Activated CD4-positive, alpha-beta T cell treated with anti-CD3 and anti-CD28 coated beads, Interleukin-2, amount 50 U/mL, for 16 hours (primary cell): Measurements from ENCODE around the gene AQR.
"Not testable (repeated sequence)": the region's sequence is repeated elsewhere in the genome, so short reads cannot be mapped to it uniquely, and the experiment has no call there.

Experiments used
- DNase-seq: peaks from one replicate; pipeline ENCODE4 v3.0.0-alpha.2; 2020

The AQR gene

DNA sequence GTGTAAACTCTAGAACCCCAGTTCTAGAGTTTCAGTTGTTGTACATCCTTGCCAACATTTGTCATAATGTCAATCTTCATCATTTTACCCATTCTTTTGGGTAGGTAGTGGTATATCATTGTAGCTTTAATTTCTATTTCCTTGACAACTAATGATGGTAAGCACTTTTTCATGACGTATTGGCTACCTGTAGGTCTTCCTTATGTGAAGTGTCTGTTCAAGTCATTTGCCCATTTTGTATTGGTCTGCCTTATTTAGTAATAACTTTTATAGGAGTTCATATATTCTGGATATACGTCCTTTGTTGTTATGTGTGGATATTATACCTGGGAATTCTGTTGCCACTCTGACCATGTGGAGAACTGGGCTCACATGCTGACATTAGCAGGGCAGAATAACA is 100.4 kb downstream of the AQR start:
- no peak for DNase-seq

DNA sequence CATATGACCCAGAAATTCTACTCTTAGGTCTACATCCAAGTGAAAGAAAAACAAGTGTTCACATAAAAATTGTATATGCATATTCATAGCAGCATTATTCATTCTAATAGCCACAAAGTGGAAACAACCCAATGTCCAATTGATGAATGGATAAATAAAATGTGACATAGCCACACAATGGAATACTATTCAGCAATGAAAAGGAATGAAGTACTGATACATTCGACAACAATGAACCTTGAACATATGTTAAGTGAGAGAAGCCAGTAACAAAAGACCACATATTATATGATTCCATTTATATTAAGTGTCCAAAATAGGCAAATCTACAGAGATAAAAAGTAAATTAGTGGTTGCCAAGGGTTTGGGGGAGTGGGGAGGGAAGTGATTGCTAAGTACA is 104.0 kb downstream of the AQR start:
- DNase-seq, result no peak

DNA sequence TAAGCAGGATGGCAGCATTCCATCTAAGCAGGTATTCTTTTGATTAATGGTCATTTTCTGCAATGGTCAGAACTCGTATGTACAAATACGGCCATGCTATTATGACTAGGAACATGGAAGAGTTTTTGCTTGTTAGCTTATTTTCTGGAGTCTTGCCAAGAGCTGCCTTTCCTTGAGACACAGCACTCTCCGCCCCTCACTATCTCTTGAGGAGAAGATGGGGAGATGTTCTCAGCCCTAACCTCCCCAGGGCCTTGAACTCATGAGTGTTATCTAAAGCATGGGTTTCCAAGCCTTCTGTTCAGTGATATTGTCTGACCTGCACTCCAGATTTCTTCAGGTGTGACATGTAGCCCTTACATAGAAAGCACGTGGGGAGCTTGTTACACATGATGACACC is 108.3 kb downstream of the AQR start:
- no peak for DNase-seq

DNA sequence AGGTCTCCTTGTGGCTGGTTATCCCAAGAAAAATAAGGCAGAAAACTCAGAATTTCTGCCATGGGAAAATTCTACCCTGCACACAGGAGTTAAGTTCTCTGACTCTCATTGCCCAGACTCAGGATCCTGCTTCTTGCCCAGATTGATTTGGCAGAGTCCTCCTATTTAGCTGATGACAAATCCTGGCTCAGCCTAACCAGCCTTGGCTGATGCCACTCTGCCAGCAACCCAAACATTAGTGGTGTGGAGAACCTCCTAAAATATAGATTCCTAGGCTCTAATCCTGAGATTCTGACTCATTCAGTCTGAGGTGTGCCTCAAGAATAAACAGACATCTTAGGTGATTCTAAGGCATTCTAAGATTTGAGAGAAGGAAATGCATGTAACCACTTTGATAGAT is 113.6 kb downstream of the AQR start:
- DNase-seq, result no peak

DNA sequence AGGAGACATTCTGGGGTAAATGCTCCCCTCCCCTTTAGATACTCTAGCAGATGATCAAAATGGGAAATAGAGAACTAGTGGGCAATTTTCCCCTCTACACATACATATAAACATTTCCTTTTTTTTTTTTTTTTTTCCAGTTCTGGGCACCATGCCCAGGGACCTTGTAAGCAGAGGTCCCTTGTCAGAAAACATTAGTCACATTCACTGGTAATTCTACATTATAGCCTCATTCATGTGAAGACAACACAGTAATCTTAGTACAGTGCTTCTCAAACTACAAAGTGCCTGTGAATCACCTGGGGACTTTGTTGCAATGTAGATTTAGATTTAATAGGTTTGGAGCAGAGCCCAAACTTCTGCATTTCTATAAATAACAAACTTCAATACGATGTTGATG is 114.1 kb downstream of the AQR start:
- no peak for DNase-seq

DNA sequence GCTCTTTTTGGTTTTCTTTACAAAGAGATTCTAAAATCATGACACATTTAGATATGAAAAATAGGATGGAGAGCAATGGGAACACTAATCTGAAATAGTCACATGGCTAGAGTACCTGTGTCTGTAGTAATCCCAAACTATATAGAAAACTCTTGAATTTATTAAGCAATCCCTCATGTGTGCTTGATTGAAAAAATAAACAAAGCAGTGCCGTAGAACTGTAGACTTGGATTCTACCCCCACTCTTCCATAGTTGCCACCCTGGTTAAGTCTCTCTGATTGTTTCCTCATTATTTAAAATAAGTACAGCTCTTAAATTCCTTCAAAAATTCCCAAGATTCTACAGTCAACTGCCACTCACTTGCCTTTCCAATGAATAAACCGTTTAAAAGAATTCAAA is 115.3 kb downstream of the AQR start:
- no peak for DNase-seq

DNA sequence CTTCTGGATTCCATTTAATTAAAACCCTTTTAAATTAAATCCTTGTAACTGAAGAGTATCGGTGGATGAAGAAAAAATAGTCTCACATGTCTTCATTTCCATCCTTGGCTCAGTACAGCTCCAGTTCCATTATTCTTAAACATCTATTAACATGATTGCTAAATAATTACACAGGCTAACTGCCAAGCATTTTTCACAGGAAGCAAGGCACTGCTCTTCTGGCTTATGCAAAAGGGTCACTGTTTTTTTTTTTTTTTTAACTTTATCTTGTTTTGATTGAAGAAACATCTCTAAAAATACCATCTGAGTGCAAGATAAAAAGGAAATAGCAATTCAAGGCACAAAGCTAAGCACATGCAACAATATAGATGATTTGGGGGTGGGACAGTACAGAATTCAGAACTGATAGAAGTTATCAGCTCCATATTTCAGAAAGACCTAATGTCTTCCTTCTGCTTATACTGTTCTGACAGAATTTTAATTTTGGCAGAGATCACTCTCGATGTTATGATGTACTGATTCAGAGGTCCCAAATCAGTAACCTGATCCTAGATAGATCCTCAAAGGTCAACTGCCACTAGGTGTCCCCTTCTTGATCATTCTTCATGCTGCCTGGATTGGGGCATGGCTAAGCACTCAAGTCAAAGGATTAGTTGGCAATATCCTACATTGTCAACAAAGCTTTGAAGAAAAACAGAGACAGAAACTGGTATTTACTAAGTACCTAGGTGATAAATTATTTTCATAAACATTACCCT is 116.4 kb downstream of the AQR start:
- DNase-seq, result no peak

DNA sequence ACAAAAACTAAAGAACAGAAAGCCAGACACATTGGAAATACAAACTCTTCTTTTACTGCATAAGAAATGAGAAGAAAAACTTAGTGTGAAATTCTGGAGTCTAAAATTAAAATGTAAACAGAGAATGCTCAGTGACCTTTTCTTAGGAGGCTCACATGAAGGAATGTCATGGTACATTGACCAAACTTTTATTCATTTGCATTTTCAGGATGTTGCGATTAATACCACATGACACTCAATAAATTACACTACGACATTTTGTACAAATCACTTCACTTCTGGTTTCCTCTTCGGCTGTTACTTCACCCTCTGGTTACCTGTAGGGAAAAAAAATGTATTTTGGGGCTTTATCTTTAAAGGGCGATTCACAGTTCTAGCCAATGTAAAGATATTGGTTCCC is 117.8 kb downstream of the AQR start:
- DNase-seq, result no peak

DNA sequence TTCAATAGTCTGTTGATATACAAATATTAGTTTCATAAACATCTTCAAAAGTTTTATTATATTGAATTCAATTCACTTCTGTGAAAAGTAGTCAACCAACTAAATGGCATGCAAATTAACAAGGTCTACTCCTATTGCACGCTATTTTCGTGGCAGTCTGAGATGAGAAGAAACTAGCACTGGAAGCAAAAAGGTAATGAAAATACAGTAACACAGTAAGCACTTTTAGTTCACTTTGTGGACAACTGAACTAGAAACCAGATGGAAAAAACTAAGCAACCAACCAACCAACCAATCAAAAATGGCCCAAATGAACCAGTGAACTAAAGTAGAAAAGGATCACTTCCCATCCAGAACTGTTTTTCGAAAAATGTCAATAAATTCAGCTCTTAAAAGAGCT is 118.5 kb downstream of the AQR start:
- no peak for DNase-seq

DNA sequence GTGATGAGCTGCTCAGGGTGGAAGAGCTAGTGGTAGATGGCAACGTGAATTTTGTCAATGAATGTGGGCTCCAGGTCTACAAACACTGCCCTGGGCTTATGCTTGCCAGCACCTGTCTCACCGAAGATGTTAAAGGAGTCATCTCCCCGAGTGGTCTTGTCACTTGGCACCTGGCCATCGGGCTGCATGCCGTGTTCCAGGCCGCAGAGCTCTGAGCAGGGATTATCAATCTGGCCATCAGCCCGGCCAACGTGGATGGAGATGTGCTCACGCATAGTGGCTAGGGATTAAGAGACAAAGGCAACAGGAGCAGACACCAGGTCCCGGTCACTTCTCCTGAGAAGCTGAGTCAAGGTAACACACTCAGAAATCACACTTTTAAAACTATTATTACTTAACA is 119.4 kb downstream of the AQR start:
- DNase-seq, result no peak

DNA sequence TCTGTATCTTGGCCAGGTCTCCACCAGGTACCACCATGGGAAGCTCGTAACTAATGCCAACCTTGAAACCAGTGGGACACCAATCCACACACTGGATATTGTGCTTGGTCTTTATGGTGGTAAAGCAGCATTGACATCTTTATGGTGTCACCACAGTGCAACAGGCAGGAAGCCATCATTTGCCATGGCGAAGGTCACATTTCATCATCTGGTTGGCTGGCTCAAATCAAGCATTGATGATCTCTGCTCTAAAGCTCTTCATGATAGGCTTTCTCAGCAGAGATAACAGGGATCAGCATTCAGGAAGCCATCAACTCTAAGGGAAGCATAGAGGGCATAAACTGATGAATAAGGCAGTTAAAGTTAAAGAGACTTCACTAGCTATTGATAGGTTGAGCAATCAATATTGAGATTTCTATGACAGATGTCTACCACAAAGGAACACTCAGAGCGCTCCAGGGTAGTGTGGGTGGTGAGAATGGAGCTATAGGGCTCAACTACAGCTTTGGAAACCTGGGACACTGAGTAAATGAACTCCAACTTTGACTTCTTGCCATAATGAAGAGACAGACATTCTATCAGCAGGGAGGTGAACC is 120.1 kb downstream of the AQR start:
- no peak for DNase-seq

DNA sequence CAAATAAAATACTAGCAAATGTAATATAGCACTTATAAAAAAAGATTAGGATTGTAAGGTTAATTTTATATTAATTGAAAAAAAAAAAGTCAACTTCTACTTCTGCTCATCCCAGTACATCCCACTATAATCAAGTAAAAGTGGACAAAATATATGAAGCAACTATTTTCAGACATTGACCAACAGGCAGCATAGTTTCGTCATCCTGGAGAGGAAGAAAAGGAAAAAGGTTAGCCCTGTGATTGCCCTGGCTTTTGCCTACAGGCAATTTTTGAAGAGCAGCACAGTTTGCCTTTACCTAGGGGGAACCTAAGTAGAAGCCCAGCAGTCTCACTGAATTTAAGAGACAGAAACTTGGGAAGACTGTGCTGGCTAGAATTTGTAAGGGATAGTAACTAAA is 121.9 kb downstream of the AQR start:
- no peak for DNase-seq

DNA sequence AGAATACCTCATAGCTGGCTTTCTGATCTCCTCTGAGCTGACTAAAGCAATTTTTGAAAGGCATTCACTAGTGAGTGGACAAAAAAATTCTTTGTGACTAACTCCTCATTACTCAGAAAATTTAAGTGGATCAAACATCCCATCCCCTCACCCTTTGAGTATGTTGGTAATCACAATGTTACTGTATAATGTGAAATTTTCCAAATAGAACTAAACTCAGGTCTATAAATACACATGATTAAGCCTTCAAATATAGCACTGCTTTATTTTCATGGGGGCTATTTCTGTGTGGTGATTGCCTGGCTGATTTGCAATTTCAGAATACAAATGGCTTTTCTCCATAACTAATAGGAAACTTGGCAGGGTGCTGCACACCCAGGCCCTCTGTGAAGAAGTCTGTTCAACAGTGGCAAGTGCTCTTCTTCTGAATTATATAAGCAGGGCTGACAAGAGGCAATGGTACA is 128.2 kb downstream of the AQR start:
- DNase-seq, result no peak

DNA sequence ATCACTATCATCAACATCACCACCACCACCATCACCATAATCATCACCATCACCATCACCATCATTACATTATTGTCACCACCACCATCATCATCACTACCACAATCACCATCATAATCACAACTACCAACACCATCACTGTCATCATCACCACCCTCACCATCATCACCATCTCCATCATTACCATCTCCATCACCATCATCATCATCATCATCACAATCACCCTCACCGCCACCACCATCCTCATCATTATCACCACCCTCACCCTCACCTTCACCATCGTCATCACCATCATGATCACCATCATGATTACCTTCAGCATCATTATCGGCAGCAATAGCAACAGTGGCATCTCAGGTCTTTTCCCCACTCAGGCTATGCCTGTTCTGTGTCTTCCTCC is 131.3 kb downstream of the AQR start:
- no peak for DNase-seq

DNA sequence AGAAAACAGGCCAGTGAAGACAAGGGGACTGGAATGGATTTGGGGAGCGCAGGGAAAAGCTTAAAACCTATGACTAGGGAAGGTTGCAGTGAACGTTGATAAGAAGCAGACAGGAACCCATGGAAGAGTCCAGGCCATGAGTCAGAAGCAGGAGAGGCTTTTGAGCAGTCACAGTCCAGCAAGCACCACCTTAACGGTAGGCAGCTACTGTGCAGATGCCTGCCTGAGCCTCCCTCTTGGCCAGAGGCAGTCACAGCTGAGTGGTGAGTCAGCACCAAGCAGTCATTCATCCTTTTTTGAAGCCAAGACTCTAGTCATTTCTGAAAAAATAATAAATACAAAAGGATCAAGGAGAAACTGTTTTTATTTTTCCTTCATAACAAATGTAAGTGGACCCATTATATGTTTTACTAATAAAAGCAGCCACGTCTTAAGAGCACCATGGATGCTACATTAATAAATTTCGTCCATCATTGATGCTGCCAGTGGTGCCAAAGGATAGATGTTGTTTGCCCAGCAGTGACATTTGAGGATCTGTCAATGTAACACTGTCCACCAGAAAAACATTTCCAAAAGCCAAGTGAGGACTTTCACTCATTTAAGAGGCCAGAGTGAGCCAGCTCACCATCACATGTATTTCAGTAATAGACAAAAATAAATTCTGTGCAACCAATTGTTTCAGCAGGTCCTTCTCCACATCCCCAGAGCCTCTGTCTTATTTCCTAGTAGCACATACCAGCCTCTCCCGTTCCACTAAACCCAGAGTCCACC is 132.1 kb downstream of the AQR start:
- no peak for DNase-seq

DNA sequence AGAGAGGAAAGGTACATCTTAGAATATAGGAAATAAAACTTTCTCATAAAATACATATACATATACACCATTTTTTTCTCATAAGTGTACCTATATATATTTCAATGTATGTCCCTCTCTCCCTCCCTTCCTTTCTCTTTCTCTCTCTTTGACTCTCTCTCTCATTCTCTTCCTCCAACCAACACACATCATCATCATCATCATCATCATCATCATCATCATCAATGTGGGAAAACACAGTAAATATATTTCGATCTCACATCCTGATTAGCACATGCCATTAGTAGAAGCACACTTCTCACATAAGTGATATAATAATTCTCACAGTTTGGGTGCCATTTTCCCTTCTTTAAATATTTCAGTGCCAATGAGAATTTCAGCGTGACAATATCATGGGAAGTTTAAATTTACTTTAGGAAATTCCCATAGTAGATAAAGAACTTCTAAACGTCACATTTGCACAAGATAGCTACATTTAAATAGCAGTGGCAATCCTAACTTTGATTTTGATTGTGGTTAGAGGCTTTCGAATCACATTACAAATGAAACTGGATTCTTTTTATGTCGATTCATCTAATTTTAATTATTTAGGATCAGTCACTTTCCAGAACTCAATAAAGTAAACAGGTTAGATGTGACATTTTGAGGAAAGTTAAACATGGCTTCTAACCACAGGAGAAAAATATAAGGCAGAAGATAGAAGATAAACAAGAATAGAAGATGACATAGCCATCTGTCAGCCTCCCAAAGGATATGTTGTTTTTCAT is 141.2 kb downstream of the AQR start:
- DNase-seq, result no peak

DNA sequence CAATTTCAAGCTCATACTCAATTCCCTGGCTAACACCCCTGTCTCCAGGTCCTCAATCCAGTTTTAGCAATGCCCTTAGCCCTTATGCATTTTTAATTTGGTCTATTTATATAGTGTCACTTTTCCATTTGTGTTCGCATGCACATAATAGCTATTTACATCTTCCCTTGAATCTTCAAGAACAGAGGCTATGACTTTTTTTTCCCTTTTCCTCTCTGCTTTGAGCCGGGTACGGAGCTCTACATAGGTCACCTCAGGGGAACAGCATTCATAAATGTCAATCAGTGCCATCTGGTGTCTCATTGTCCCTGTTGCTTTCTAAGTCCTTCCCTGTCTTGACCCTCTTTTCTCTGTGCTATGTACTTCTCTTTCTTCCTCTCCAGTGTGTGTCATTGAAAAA is 147.7 kb downstream of the AQR start:
- DNase-seq, result no peak

DNA sequence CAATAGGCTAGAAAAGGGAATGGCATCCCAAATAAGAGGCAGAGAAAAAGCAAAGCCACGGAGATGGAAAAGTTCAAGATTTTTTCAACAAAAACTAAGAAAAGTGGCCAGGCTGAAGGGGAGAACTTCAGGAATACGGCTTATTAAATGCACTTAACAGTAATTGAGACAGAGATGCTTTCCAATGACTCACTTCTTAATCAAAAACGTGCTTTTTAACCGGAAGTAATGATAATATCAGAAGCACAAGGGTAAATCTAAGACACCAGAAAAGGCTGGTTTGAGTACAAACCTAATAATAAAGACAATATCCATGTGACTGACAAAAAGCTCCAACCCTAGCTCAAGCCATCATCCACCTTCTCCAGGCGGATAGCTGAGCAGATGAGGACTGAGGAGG is 149.4 kb downstream of the AQR start:
- no peak for DNase-seq

DNA sequence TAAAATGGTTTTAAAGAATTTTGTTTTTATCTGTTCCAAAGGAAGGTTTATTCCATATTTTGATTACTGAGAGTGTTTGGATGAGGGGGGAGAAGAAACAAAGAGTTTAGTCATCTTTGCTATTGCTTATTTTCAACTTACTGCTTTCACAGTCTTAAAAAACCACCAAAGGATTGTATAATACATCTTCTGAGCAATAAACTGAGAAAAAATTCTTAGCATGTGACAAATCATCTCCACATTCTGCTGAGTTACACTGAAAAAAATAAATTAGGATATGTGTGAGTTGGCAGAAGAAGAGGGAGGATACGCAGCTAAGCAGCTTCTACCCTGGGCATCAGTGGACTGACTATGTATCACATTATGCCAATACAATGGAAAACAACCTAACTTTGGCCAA is 151.0 kb downstream of the AQR start:
- DNase-seq, result no peak

DNA sequence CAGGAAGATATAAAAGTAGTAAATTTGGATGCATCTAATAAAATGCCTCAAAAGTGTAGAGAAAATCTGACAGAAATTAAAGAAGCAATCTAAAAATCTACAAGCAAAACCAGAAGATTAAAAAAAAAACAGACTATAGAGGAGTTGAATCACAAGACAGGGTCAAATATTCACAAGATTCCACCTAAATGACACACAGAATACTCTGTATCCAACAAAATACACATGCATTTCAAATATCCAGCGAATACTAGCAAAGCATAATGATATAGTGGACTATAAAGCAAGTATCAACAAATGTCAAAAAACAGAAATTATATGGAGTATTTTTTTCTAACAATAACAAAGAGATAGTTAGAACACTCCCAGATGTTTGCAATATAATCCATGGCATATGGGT is 153.7 kb downstream of the AQR start:
- DNase-seq, result no peak

DNA sequence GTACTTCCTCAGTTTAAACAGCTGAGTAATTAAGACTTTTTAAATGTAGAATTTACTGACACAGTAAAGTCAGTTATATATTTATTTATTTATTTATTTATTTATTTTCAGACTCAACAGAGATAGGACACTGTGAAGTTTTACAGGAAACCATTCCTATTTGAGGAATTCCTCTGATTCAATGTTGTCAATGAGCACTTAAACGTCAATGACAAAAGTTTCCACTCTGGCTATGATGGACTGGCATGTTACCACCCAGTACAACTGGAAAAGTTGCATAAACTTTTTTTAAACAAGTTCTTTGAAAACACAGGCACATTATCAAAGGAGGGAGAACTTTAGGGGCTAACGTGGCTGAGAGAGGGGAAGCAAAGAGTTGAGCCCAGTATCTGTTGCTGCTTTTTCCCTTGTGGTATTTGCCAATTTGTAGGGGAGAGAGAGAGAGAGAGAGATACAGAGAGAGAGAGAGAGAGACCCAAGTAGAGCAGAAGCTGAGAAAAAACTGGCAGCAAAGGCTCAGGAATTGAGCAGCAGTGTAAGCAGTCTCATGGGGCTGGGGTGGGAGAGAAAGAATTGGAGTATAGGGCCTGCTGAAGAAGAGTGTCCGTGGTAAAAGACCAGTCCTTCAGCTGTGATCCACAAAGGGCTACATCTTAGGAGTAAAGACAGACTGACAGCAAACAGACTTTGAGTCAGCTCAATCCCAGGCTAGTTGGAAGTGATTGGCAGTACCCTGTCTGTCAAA is 155.9 kb downstream of the AQR start:
- no peak for DNase-seq

DNA sequence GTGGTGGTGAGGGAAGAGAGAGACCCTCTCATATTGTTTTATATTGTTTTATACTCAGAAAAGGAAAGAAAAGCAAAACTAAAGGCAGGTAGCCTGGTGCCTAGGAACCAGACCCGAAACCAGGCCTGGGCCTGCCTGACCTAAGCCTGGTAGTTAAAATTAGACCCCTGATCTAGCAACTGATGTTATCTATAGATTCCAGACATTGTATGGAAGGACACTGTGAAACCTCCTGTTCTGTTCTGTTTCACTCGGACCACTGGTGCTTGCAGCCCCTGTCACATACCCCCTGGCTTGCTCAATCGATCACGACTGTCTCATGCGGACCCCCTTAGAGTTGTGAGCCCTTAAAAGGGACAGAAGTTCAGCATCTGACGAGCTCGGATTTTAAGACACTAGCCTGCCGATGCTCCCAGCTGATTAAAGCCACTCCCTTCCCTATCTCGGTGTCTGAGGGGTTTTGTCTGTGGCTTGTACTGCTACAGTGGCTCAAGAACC is 156.6 kb downstream of the AQR start:
- DNase-seq, result not testable (repeated sequence)

DNA sequence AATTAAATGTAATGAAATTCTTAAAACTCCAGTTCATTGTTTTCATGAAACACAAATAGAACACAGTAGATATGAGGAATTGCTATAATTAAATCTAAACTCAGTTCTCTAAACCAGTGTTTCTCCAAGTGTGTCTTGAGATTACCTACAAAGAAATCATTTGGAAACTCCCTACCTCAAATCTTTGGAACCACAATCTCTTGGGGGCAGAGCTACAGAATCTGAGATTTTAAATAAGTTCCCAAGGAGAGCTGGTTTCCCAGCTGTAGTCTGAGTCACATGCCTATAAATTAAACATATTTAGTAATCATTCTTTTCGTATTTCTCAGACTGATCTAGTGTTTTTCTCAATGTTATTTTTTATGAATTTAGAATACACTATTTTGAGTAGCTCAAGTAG is 157.2 kb downstream of the AQR start:
- DNase-seq, result no peak
